OCI-M1 (cell line): Measurements from ENCODE around the gene RPP21.
A peak's percentile ranks its signal among the peaks of the same experiment; 100 is the strongest.

Experiments used
- DNase-seq: peaks from one replicate; lab custom pipeline; 2025; lab: John Stamatoyannopoulos, UW

Gene RPP21

DNA sequence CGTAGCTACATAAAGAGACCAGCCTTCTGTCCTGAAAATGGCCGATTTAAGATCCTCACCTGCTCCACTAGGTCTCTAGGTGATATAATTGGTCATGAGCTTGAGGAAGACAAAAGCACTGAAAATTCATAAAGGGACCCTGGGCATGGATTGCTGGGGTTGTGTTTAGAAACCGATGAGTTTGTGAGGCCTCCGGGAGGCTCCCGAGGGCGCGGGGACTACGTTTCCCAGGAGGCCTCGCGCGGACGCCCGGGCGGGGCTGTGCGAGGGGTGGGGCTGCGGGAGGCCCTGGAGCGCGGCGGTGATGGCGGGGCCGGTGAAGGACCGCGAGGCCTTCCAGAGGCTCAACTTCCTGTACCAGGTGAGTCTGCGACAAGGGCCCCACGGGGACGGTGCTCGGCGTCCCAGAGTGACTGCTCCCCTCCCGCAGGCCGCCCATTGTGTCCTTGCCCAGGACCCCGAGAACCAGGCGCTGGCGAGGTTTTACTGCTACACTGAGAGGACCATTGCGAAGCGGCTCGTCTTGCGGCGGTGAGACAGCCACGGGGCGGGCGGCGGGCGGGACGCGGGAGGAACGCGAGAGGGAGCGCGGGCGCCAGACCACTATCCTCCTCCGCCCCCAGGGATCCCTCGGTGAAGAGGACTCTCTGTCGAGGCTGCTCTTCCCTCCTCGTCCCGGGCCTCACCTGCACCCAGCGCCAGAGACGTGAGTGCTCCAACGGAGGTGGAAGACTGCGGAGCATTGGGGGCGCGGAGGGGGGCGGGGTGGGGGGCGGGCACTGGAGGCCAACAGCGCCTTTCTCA is at the start of gene RPP21:
Gene RPP21, plus strand, starts transcription at position 289 of the 804 bp plus-strand sequence. Its CDS starts 16 bp downstream, at position 305.
- peak; percentile 88 for DNase-seq

- DNase-seq = no peak
These were observed 49.1 kb upstream of the RPP21 start for GRCh38 chr6:30295837-30296236.

GRCh38 chr6:30304002-30304401 is 41.0 kb upstream of the RPP21 start:
- no peak for DNase-seq

DNA sequence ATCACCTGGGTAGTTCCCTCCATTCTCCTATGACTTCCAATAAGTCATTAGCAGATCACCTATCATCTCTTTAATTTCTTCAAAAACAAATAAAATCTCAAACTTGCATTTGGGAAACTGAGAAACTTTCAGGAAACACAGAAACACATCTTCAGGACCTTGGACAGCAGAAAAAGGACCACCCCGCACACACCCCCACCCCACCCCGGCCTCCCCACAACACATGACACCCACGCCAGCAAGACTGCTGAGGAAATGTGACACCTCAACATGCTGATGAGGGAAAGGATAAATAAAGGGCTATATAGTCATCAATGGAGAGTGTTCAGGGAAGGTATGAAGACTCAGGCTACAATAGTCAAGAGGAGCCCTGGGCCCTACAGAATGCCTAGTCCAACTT is 33.9 kb upstream of the RPP21 start:
- no peak for DNase-seq

DNA sequence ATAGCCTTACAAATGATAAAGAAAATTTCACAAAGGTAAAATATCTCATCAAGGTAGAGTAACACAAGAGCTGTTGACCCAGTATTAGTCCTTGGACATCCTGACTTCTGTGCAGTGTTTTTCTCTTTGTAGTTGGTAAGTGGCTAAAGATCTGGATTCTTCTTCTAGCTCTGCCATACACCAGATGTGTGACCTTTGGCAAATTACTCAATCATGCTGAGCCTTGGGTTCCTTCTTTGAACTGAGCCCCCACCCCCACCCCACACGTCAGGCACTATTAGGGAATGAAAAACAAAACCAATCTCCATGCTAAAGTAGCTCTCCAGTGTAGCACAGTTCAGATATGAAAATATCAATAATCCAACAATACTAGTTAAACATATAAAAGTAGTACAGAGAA is 33.3 kb upstream of the RPP21 start:
- no peak for DNase-seq

GRCh38 chr6:30312266-30312665 is 32.7 kb upstream of the RPP21 start:
- DNase-seq = no peak

GRCh38 chr6:30312676-30313321 is 32.2 kb upstream of the RPP21 start:
- no peak for DNase-seq

GRCh38 chr6:30315156-30315555 is 29.8 kb upstream of the RPP21 start:
- no peak for DNase-seq

- no peak for DNase-seq
These were observed 26.9 kb upstream of the RPP21 start for GRCh38 chr6:30317913-30318589.

DNA sequence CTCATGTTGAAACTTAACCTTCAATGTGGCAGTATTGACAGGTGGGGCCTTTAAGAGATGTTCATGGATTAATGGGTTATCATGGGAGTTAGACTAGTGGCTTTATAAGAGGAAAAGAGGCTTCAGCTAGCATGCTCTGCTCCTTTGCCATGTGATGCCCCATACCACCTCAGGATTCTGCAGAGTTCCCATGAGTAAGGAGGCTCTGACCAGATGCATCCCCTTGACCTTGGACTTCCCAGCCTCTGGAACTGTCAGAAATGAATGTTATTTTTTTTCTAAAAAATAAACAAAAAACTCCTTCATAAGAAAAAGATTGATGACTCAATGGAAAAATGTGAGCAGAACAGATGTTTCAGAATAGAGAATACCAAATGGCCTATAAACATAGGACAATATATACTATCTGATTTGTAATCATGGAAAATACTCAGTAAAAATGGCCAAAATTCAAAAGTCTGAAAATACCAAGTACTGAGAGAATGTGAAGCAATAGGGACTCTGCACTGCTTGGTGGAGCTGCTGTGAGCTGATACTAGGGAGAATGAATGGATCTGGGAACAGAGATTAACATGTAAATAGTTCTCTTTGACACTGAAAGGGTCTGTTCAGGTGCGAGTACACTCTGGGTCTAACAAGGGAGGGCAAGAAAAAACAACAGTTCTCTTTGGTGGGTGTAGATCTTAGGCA is 25.7 kb upstream of the RPP21 start:
- DNase-seq = no peak

DNA sequence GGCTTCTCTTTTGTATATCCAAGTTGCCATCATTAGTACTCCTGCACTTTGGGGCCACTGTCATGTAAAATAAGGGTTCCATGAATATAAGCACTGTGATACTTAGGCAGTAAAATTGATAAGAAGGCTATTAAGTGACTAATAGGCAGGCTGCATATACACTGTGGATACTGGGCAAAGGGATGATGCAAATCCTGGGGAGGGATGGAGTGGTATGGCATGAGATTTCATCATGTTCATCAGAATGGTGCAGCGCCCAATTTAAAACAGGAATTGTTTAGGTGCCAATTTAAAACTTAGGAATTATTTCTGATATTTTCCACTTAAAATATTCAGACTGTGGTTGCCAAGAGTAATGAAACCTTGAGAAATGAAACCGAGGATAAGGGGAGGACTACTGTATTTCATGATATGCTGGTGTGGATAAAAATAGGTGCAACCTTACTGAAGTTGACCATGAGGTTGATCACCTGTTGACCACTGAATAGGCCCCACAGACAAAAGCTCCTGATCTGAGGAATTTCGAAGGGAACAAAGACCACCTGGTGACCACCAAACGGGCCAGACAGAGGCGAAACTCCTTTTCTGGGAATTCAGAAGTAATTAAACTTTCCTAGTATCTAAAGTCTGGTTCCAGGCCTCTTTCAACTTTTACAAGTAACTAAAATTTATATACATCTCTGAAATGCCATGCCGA is 23.1 kb upstream of the RPP21 start:
- no peak for DNase-seq

- no peak for DNase-seq
These were observed 22.1 kb upstream of the RPP21 start for GRCh38 chr6:30322527-30323501.

GRCh38 chr6:30323806-30324205 is 21.1 kb upstream of the RPP21 start:
- DNase-seq = peak; percentile 13

- peak; percentile 5 for DNase-seq
These were observed 19.6 kb upstream of the RPP21 start for GRCh38 chr6:30325150-30325872.

GRCh38 chr6:30325873-30326525 is 19.0 kb upstream of the RPP21 start:
- DNase-seq = peak; percentile 95

- DNase-seq = peak; percentile 95
These were observed 18.3 kb upstream of the RPP21 start, which contains the start of gene TRIM39 for GRCh38 chr6:30326526-30327231. TRIM39 (plus strand) TSS chr6:30326927; CDS start chr6:30329318, 2,391 bp downstream.

DNA sequence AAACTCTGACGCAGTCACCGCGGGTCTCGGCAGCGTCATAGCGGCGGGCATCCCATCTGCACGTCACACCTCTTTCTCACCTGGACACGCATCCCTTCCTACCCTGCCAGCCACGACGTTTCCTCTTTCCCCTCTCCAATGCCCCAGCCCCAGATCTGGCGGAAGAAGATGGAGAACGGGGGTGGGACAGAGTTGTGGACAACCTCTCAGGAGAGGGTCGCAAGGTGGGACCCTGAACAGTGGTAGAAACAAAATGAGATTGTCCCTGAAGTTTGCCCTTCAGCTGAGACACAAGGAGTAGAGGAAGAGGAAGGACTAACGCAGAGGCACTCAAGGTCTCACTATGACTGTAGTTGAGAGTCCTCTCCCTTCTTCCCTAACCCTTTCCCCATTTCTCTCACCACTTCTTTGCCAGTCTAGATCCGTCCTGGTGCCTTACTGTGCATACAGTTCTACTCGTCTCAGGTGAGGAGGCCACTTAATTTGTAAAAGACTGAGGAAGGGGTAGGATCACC is 17.7 kb upstream of the RPP21 start:
- no peak for DNase-seq

DNA sequence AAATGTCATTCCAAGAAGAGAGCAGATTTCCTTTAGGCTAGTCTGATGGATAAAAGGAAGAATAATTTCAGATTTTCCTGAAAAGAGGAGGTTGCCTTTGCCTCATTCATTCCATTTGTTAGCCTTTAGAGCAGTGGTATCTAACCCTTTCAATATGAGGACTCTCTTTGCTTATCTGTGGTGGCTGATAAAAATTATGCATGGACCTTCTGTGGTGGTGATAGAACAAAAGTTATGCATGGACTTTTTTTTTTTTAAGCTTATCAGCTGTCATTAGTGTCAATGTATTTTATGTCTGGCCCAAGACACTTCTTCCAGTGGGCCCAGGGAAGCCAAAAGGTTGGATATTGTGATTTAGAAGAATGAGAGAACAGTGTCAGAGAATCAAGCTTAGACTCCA is 16.6 kb upstream of the RPP21 start:
- no peak for DNase-seq
